Fibroblast of gingiva (primary cell): ENCODE data around the gene CRTAC1.
"Not testable (repeated sequence)": the region's sequence is repeated elsewhere in the genome, so short reads cannot be mapped to it uniquely, and the experiment has no call there.

Experiments used
- DNase-seq: peaks from one replicate; pipeline ENCODE4 v3.0.0-alpha.2; 2011; ENCODE audit warnings: low read depth

The CRTAC1 gene

GRCh38 chr10:97869091-97870042, 161.1 kb downstream of the CRTAC1 start:
- peak; percentile 74 for DNase-seq

- DNase-seq: no peak
These were observed 162.2 kb downstream of the CRTAC1 start for GRCh38 chr10:97868134-97868685.

GRCh38 chr10:97867220-97867800, 163.1 kb downstream of the CRTAC1 start:
- DNase-seq: no peak

- DNase-seq: no peak
These were observed 163.7 kb downstream of the CRTAC1 start for GRCh38 chr10:97866524-97867219.

GRCh38 chr10:97865488-97865887, 164.9 kb downstream of the CRTAC1 start:
- DNase-seq: no peak

GRCh38 chr10:97863808-97864207, 166.6 kb downstream of the CRTAC1 start:
- DNase-seq: no peak

GRCh38 chr10:97861924-97862323, 168.5 kb downstream of the CRTAC1 start:
- no peak for DNase-seq

- peak; percentile 59 for DNase-seq
These were observed 169.2 kb downstream of the CRTAC1 start for GRCh38 chr10:97861097-97861750.

GRCh38 chr10:97858001-97858439, 172.4 kb downstream of the CRTAC1 start:
- DNase-seq: no peak

GRCh38 chr10:97854743-97855142, 175.7 kb downstream of the CRTAC1 start:
- no peak for DNase-seq

- no peak for DNase-seq
These were observed 177.5 kb downstream of the CRTAC1 start for GRCh38 chr10:97852840-97853405.

- DNase-seq: no peak
These were observed 178.1 kb downstream of the CRTAC1 start for GRCh38 chr10:97852277-97852676.

- no peak for DNase-seq
These were observed 178.9 kb downstream of the CRTAC1 start for GRCh38 chr10:97851341-97852001.

GRCh38 chr10:97850446-97850845, 180.0 kb downstream of the CRTAC1 start:
- DNase-seq: no peak

GRCh38 chr10:97849687-97850402, 180.6 kb downstream of the CRTAC1 start, which contains the start of gene GOLGA7B:
Gene GOLGA7B, plus strand, starts transcription at chr10:97849843. Its CDS starts 461 bp downstream, at chr10:97850304.
- no peak for DNase-seq

GRCh38 chr10:97849103-97849686, 181.2 kb downstream of the CRTAC1 start:
- DNase-seq: no peak

- DNase-seq: no peak
These were observed 185.7 kb downstream of the CRTAC1 start for GRCh38 chr10:97844678-97845077.

GRCh38 chr10:97843972-97844371, 186.4 kb downstream of the CRTAC1 start:
- not testable (repeated sequence) for DNase-seq

GRCh38 chr10:97843281-97843671, 187.1 kb downstream of the CRTAC1 start:
- DNase-seq: no peak
